HEK293 (cell line): ENCODE results near the gene TM7SF3.
A peak's percentile ranks its signal among the peaks of the same experiment; 100 is the strongest.

Experiments used
- GLIS1 ChIP-seq: fragments of 450-650 bp; formaldehyde crosslinking; IDR thresholded peaks from 2 replicates; pipeline ENCODE4 v1.5.1; 2016; ENCODE audit warnings: missing biosample characterization, missing genetic modification characterization
- HOXD13 ChIP-seq: sonication (generic); formaldehyde crosslinking; IDR thresholded peaks from 2 replicates; pipeline ENCODE4 v1.8.0; 2022; ENCODE audit warnings: missing genetic modification reagents, borderline replicate concordance
- KLF16 ChIP-seq: fragments of 450-650 bp; formaldehyde crosslinking; IDR thresholded peaks from 2 replicates; pipeline ENCODE4 v1.5.1; 2017; ENCODE audit warnings: missing biosample characterization, missing genetic modification characterization
- KLF7 ChIP-seq: fragments of 450-650 bp; formaldehyde crosslinking; IDR thresholded peaks from 2 replicates; pipeline ENCODE4 v1.5.1; 2016; ENCODE audit warnings: missing biosample characterization, missing genetic modification characterization, borderline replicate concordance
- OVOL3 ChIP-seq: fragments of 450-650 bp; formaldehyde crosslinking; IDR thresholded peaks from 2 replicates; pipeline ENCODE4 v1.5.1; 2016; ENCODE audit warnings: missing biosample characterization, missing genetic modification characterization
- PRDM1 ChIP-seq: fragments of 450-650 bp; formaldehyde crosslinking; IDR thresholded peaks from 2 replicates; pipeline ENCODE4; 2016; ENCODE audit warnings: missing biosample characterization, missing genetic modification characterization
- WT1 ChIP-seq: fragments of 450-650 bp; formaldehyde crosslinking; IDR thresholded peaks from 2 replicates; pipeline ENCODE4 v1.5.1; 2016; ENCODE audit warnings: missing biosample characterization, missing genetic modification characterization
- ZBTB6 ChIP-seq: fragments of 450-650 bp; formaldehyde crosslinking; IDR thresholded peaks from 2 replicates; pipeline ENCODE4 v1.5.1; 2017; ENCODE audit warnings: missing biosample characterization, missing genetic modification characterization
- ZEB2 ChIP-seq: fragments of 450-650 bp; formaldehyde crosslinking; IDR thresholded peaks from 2 replicates; pipeline ENCODE4 v1.5.1; 2016; ENCODE audit warnings: missing biosample characterization, missing genetic modification characterization
- ZFP3 ChIP-seq: fragments of 450-650 bp; formaldehyde crosslinking; IDR thresholded peaks from 2 replicates; pipeline ENCODE4 v1.5.1; 2016; ENCODE audit warnings: low read depth, missing biosample characterization, missing genetic modification characterization
- ZIC2 ChIP-seq: fragments of 450-650 bp; formaldehyde crosslinking; IDR thresholded peaks from 2 replicates; pipeline ENCODE4 v1.5.1; 2016; ENCODE audit warnings: missing biosample characterization, missing genetic modification characterization
- ZNF121 ChIP-seq: fragments of 450-650 bp; formaldehyde crosslinking; IDR thresholded peaks from 2 replicates; pipeline ENCODE4 v1.5.1; 2016; ENCODE audit warnings: missing biosample characterization, missing genetic modification characterization
- ZNF16 ChIP-seq: fragments of 450-650 bp; formaldehyde crosslinking; IDR thresholded peaks from 2 replicates; pipeline ENCODE4 v1.5.1; 2016; ENCODE audit warnings: low read depth, missing biosample characterization, missing genetic modification characterization
- ZNF211 ChIP-seq: fragments of 450-650 bp; formaldehyde crosslinking; IDR thresholded peaks from 2 replicates; pipeline ENCODE4 v1.5.1; 2016; ENCODE audit warnings: low read depth, missing biosample characterization, missing genetic modification characterization
- ZNF302 ChIP-seq: fragments of 450-650 bp; formaldehyde crosslinking; IDR thresholded peaks from 2 replicates; pipeline ENCODE4 v1.5.1; 2016; ENCODE audit warnings: missing biosample characterization, missing genetic modification characterization, low read depth
- ZNF341 ChIP-seq: fragments of 450-650 bp; formaldehyde crosslinking; IDR thresholded peaks from 2 replicates; pipeline ENCODE4; 2016; ENCODE audit warnings: low read depth, missing biosample characterization, missing genetic modification characterization
- ZNF394 ChIP-seq: fragments of 450-650 bp; formaldehyde crosslinking; IDR thresholded peaks from 2 replicates; pipeline ENCODE4 v1.5.1; 2016; ENCODE audit warnings: missing biosample characterization, missing genetic modification characterization, mild to moderate bottlenecking, moderate library complexity, borderline replicate concordance
- ZNF513 ChIP-seq: fragments of 450-650 bp; IDR thresholded peaks from 2 replicates; pipeline ENCODE4 v1.5.1; 2018; ENCODE audit warnings: missing biosample characterization, missing genetic modification characterization
- ZNF549 ChIP-seq: fragments of 450-650 bp; IDR thresholded peaks from 2 replicates; pipeline ENCODE4 v1.5.1; 2018; ENCODE audit warnings: missing biosample characterization, missing genetic modification characterization, mild to moderate bottlenecking, inconsistent platforms, moderate library complexity
- ZNF629 ChIP-seq: fragments of 450-650 bp; formaldehyde crosslinking; IDR thresholded peaks from 2 replicates; pipeline ENCODE4 v1.5.1; 2017; ENCODE audit warnings: missing biosample characterization, missing genetic modification characterization
- ZNF670 ChIP-seq: fragments of 450-650 bp; formaldehyde crosslinking; IDR thresholded peaks from 2 replicates; pipeline ENCODE4 v1.5.1; 2016; ENCODE audit warnings: missing biosample characterization, missing genetic modification characterization, low read depth
- ZXDB ChIP-seq: fragments of 450-650 bp; formaldehyde crosslinking; IDR thresholded peaks from 2 replicates; pipeline ENCODE4 v1.5.1; 2016; ENCODE audit warnings: missing biosample characterization, missing genetic modification characterization
- TF ChIP-seq, protein P1 (sequence below): fragments of 450-650 bp; formaldehyde crosslinking; IDR thresholded peaks from 2 replicates; pipeline ENCODE4 v1.5.0; 2017; ENCODE audit warnings: missing biosample characterization, missing genetic modification characterization, borderline replicate concordance
- TF ChIP-seq, protein P2 (sequence below): fragments of 450-650 bp; formaldehyde crosslinking; IDR thresholded peaks from 2 replicates; pipeline ENCODE4 v1.5.1; 2016; ENCODE audit warnings: missing biosample characterization, missing genetic modification characterization, low read depth
- TF ChIP-seq, protein P3 (sequence below): fragments of 450-650 bp; formaldehyde crosslinking; IDR thresholded peaks from 2 replicates; pipeline ENCODE4 v1.5.1; 2017; ENCODE audit warnings: missing biosample characterization, missing genetic modification characterization

TM7SF3 gene

DNA sequence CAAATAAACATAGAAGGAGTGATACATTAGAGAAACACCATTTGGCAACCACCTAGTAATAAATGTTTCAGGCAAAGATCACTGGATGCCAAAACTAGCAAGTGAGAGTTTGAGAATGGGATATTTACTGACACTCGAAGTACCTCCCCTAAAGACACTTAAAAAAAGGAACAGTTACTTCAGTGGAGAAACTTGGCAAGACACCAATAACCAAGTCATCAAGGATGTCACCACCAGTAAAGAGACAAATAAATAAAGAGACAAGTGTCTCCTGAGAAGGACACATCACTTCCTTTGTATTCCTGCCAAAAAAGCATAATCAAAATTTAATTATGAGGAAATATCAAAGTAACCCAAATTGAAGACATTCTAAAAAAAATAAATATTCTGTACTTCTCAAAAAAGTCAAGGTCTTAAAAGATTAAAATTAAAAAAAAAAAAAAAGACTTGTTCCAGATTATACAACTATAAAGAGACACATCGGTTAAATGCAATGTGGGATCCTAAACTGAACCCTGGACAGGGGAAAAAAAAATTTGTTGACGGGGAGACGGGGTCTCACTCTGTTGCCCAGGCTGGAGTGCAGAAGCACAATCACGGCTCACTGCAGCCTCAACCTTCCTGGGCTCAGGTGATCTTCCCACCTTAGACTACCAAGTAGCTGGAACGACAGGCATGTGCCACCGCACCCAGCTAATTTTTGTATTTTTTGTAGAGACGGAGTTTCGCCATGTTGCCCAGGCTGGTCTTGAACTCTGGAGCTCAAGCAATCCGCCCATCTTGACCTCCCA is 26.4 kb downstream of the TM7SF3 start (continued):
- TF ChIP-seq, protein P1, sequence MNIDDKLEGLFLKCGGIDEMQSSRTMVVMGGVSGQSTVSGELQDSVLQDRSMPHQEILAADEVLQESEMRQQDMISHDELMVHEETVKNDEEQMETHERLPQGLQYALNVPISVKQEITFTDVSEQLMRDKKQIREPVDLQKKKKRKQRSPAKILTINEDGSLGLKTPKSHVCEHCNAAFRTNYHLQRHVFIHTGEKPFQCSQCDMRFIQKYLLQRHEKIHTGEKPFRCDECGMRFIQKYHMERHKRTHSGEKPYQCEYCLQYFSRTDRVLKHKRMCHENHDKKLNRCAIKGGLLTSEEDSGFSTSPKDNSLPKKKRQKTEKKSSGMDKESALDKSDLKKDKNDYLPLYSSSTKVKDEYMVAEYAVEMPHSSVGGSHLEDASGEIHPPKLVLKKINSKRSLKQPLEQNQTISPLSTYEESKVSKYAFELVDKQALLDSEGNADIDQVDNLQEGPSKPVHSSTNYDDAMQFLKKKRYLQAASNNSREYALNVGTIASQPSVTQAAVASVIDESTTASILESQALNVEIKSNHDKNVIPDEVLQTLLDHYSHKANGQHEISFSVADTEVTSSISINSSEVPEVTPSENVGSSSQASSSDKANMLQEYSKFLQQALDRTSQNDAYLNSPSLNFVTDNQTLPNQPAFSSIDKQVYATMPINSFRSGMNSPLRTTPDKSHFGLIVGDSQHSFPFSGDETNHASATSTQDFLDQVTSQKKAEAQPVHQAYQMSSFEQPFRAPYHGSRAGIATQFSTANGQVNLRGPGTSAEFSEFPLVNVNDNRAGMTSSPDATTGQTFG (tag by site-specific recombination), result no peak
- TF ChIP-seq, protein P2, sequence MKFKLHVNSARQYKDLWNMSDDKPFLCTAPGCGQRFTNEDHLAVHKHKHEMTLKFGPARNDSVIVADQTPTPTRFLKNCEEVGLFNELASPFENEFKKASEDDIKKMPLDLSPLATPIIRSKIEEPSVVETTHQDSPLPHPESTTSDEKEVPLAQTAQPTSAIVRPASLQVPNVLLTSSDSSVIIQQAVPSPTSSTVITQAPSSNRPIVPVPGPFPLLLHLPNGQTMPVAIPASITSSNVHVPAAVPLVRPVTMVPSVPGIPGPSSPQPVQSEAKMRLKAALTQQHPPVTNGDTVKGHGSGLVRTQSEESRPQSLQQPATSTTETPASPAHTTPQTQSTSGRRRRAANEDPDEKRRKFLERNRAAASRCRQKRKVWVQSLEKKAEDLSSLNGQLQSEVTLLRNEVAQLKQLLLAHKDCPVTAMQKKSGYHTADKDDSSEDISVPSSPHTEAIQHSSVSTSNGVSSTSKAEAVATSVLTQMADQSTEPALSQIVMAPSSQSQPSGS (tag by site-specific recombination), result no peak
- TF ChIP-seq HOXD13, result no peak
- TF ChIP-seq ZNF121, result peak; percentile 85
- TF ChIP-seq ZIC2 (tag by site-specific recombination), result no peak
- TF ChIP-seq PRDM1, result no peak
- 0 out of 2 replicates have a peak, but pooled peaks have one; percentile 11 for TF ChIP-seq ZNF549 (tag by site-specific recombination)
- no peak for TF ChIP-seq ZFP3 (tag by site-specific recombination)
- TF ChIP-seq, protein P3, sequence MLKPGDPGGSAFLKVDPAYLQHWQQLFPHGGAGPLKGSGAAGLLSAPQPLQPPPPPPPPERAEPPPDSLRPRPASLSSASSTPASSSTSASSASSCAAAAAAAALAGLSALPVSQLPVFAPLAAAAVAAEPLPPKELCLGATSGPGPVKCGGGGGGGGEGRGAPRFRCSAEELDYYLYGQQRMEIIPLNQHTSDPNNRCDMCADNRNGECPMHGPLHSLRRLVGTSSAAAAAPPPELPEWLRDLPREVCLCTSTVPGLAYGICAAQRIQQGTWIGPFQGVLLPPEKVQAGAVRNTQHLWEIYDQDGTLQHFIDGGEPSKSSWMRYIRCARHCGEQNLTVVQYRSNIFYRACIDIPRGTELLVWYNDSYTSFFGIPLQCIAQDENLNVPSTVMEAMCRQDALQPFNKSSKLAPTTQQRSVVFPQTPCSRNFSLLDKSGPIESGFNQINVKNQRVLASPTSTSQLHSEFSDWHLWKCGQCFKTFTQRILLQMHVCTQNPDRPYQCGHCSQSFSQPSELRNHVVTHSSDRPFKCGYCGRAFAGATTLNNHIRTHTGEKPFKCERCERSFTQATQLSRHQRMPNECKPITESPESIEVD, result 0 out of 2 replicates have a peak, but pooled peaks have one; percentile 21
- TF ChIP-seq ZNF394 (tag by site-specific recombination), result 0 out of 2 replicates have a peak, but pooled peaks have one; percentile 21
- no peak for TF ChIP-seq KLF7 (tag by site-specific recombination)
- TF ChIP-seq ZEB2 (tag by site-specific recombination), result 0 out of 2 replicates have a peak, but pooled peaks have one; percentile 24
- 0 out of 2 replicates have a peak, but pooled peaks have one; percentile 20 for TF ChIP-seq ZXDB
- no peak for TF ChIP-seq ZNF211 (tag by site-specific recombination)
- TF ChIP-seq GLIS1 (tag by site-specific recombination), result peak; percentile 85
- no peak for TF ChIP-seq ZNF670 (tag by site-specific recombination)
- peak; percentile 35; the same call in 1 of the 2 replicates for TF ChIP-seq ZNF629
- TF ChIP-seq WT1, result no peak
- TF ChIP-seq OVOL3, result peak; percentile 68; the same call in 1 of the 2 replicates
- TF ChIP-seq ZBTB6 (tag by site-specific recombination), result no peak
- no peak; the same call in 1 of the 2 replicates for TF ChIP-seq KLF16 (tag by site-specific recombination)
- no peak for TF ChIP-seq ZNF341
- no peak for TF ChIP-seq ZNF16 (tag by site-specific recombination)
- no peak for TF ChIP-seq ZNF513 (tag by site-specific recombination)
- TF ChIP-seq ZNF302 (tag by site-specific recombination), result no peak
- TF ChIP-seq, all 188 proteins: peak for 11
